Muscle layer of colon (tissue), 2 donors: ENCODE data around the gene SLC10A1.

Experiments used
- H3K27ac ChIP-seq: one replicate; pipeline ENCODE4 v1.7.0; 2013; ENCODE audit warnings: low read depth, mild to moderate bottlenecking, low read length, moderate library complexity
- H3K27me3 ChIP-seq, 2 donors: one replicate each; pipeline ENCODE4 v1.7.0; 2013; ENCODE audit warnings: low read length in 2 of 2, mild to moderate bottlenecking in 2 of 2; ENCODE audit not compliant: insufficient read depth in 2 of 2, control insufficient read depth in 1 of 2
- H3K36me3 ChIP-seq: one replicate; pipeline ENCODE4 v1.7.0; 2013; ENCODE audit warnings: mild to moderate bottlenecking, low read length; ENCODE audit not compliant: insufficient read depth
- H3K4me1 ChIP-seq: one replicate; pipeline ENCODE4 v1.7.0; 2013; ENCODE audit warnings: mild to moderate bottlenecking, low read length; ENCODE audit not compliant: insufficient read depth
- H3K4me3 ChIP-seq, 2 donors: one replicate each; pipeline ENCODE4 v1.7.0; 2013; ENCODE audit warnings: low read length in 2 of 2, low read depth in 1 of 2, mild to moderate bottlenecking in 1 of 2, moderate library complexity in 1 of 2
- H3K9ac ChIP-seq: one replicate; pipeline ENCODE4 v1.7.0; 2013; ENCODE audit warnings: low read length
- H3K9me3 ChIP-seq: one replicate; pipeline ENCODE4 v1.7.0; 2013; ENCODE audit warnings: mild to moderate bottlenecking, low read length
- donor health status: abdominal sarcoma.
- donor health status: Adenocarcinoma of cecum.

Gene SLC10A1

GRCh38 chr14:69807192-69807591, 10.2 kb upstream of the SLC10A1 start:
- no peaks in the 10 kb centered on the region for H3K9me3 ChIP-seq
- H3K4me1 ChIP-seq = no peaks in the 10 kb centered on the region
- H3K27ac ChIP-seq = no peak overlapping the region
- H3K27me3 ChIP-seq = no peaks in the 10 kb centered on the region
- H3K36me3 ChIP-seq = no peaks in the 10 kb centered on the region
- H3K9ac ChIP-seq = no peak overlapping the region
- no peak overlapping the region for H3K4me3 ChIP-seq

GRCh38 chr14:69804902-69805301, 7.9 kb upstream of the SLC10A1 start:
- Histone ChIP-seq H3K9me3 (no peaks in the 10 kb centered on the region), H3K36me3 (no peaks in the 10 kb centered on the region), H3K4me1 (no peaks in the 10 kb centered on the region), H3K4me3 (no peak overlapping the region), H3K9ac (no peak overlapping the region), H3K27ac (no peak overlapping the region), H3K27me3 (no peaks in the 10 kb centered on the region)

GRCh38 chr14:69803753-69804152, 6.7 kb upstream of the SLC10A1 start:
- H3K36me3 ChIP-seq = no peaks in the 10 kb centered on the region
- H3K27ac ChIP-seq = no peak overlapping the region
- H3K9me3 ChIP-seq = no peaks in the 10 kb centered on the region

GRCh38 chr14:69798339-69798735, 1.3 kb upstream of the SLC10A1 start:
- Histone ChIP-seq H3K4me3 (no peak overlapping the region), H3K9me3 (no peaks in the 10 kb centered on the region), H3K4me1 (no peaks in the 10 kb centered on the region), H3K9ac (no peak overlapping the region), H3K27me3 (no peaks in the 10 kb centered on the region), H3K36me3 (no peaks in the 10 kb centered on the region), H3K27ac (no peak overlapping the region)

More at GRCh38 chr14:69803753-69804152, 6.7 kb upstream of the SLC10A1 start:
- H3K4me1 ChIP-seq = no peaks in the 10 kb centered on the region
- no peak overlapping the region for H3K4me3 ChIP-seq
- H3K9ac ChIP-seq = no peak overlapping the region
- H3K27me3 ChIP-seq = no peaks in the 10 kb centered on the region

GRCh38 chr14:69797573-69798338, 715 bp upstream of the SLC10A1 start:
- no peaks in the 10 kb centered on the region for H3K9me3 ChIP-seq
- H3K27me3 ChIP-seq = no peaks in the 10 kb centered on the region
- H3K27ac ChIP-seq = no peak overlapping the region
- no peak overlapping the region for H3K4me3 ChIP-seq
- no peaks in the 10 kb centered on the region for H3K4me1 ChIP-seq
- H3K36me3 ChIP-seq = no peaks in the 10 kb centered on the region
- H3K9ac ChIP-seq = no peak overlapping the region

GRCh38 chr14:69795691-69796090, 1.4 kb downstream of the SLC10A1 start:
- Histone ChIP-seq H3K4me1 (no peaks in the 10 kb centered on the region), H3K27me3 (no peaks in the 10 kb centered on the region), H3K36me3 (no peaks in the 10 kb centered on the region), H3K4me3 (no peak overlapping the region), H3K27ac (no peak overlapping the region), H3K9me3 (no peaks in the 10 kb centered on the region), H3K9ac (no peak overlapping the region)

- no peak overlapping the region for H3K27ac ChIP-seq
- no peaks in the 10 kb centered on the region for H3K9me3 ChIP-seq
- no peaks in the 10 kb centered on the region for H3K4me1 ChIP-seq
- H3K4me3 ChIP-seq = no peak overlapping the region
- H3K36me3 ChIP-seq = no peaks in the 10 kb centered on the region
- no peaks in the 10 kb centered on the region for H3K27me3 ChIP-seq
- H3K9ac ChIP-seq = no peak overlapping the region
These were observed 2.2 kb downstream of the SLC10A1 start for GRCh38 chr14:69794791-69795190.

- H3K9me3 ChIP-seq = no peaks in the 10 kb centered on the region
- H3K27me3 ChIP-seq = no peaks in the 10 kb centered on the region
- H3K4me3 ChIP-seq = no peak overlapping the region
- no peak overlapping the region for H3K9ac ChIP-seq
- no peaks in the 10 kb centered on the region for H3K36me3 ChIP-seq
- no peak overlapping the region for H3K27ac ChIP-seq
- H3K4me1 ChIP-seq = no peaks in the 10 kb centered on the region
These were observed 4.1 kb downstream of the SLC10A1 start for GRCh38 chr14:69792887-69793421.

- H3K36me3 ChIP-seq = peaks cover 6% of the 10 kb centered on the region
- H3K4me3 ChIP-seq = no peak overlapping the region
- no peaks in the 10 kb centered on the region for H3K27me3 ChIP-seq
- H3K9ac ChIP-seq = no peak overlapping the region
- H3K9me3 ChIP-seq = no peaks in the 10 kb centered on the region
- H3K4me1 ChIP-seq = no peaks in the 10 kb centered on the region
- no peak overlapping the region for H3K27ac ChIP-seq
These were observed 7.9 kb downstream of the SLC10A1 start for GRCh38 chr14:69789118-69789640.

GRCh38 chr14:69786603-69787002, 10.4 kb downstream of the SLC10A1 start:
- Histone ChIP-seq H3K27ac (no peak overlapping the region), H3K9ac (no peak overlapping the region), H3K36me3 (peaks cover 10% of the 10 kb centered on the region), H3K27me3 (no peaks in the 10 kb centered on the region), H3K9me3 (no peaks in the 10 kb centered on the region), H3K4me1 (no peaks in the 10 kb centered on the region), H3K4me3 (no peak overlapping the region)

- peaks cover 19% of the 10 kb centered on the region for H3K36me3 ChIP-seq
- H3K9ac ChIP-seq = no peak overlapping the region
- no peak overlapping the region for H3K4me3 ChIP-seq
- H3K27ac ChIP-seq = no peak overlapping the region
- H3K9me3 ChIP-seq = no peaks in the 10 kb centered on the region
- H3K4me1 ChIP-seq = no peaks in the 10 kb centered on the region
- H3K27me3 ChIP-seq = no peaks in the 10 kb centered on the region
These were observed 12.1 kb downstream of the SLC10A1 start for GRCh38 chr14:69784942-69785341.

GRCh38 chr14:69780952-69781351, 16.1 kb downstream of the SLC10A1 start:
- Histone ChIP-seq H3K27me3 (no peaks in the 10 kb centered on the region), H3K4me1 (peaks cover 5% of the 10 kb centered on the region), H3K4me3 (no peak overlapping the region), H3K36me3 (peaks cover 41% of the 10 kb centered on the region), H3K9me3 (no peaks in the 10 kb centered on the region), H3K9ac (no peak overlapping the region), H3K27ac (no peak overlapping the region)
